K562 (cell line): Measurements from ENCODE around the gene FMNL1. TPM values are rescaled to one million over a fixed set of nuclear protein-coding genes. Genes with fewer than 3 reads are reported as not detected.

Experiments used
- ATAC-seq: fragments of 200-7000 bp; cut with Tn5 transposase; 3 replicates; pipeline ENCODE4 v1.9.1; 2020; ENCODE audit warnings: moderate library complexity
- BruUV-seq: library from RNA; stranded (reverse); fragments of 400-500 nt; replicated peaks from 2 replicates; lab custom pipeline; 2021; lab: Mats Ljungman, UMichigan
- CTCF ChIA-PET: fragments of 300-600 bp; formaldehyde crosslinking; extraction: SDS; loops from one replicate; lab custom pipeline; 2021; ENCODE audit warnings: low intra/inter-chr PET ratio; lab: Yijun Ruan, JAX
- POLR2A ChIA-PET: fragments of 300-600, 350-650 bp; sonication (Branson Sonifier 250); formaldehyde crosslinking; extraction: SDS; loops from one replicate; lab custom pipeline; 2021; ENCODE audit warnings: antibody characterized with exemption, inconsistent platforms; lab: Yijun Ruan, JAX
- DNase-seq, 4 experiments: peaks; one replicate each; pipeline versions ENCODE4 v3.0.0 to v3.0.0-alpha.2; 2011 to 2018; ENCODE audit warnings: low spot score in 3 of 4, mixed read lengths in 3 of 4; ENCODE audit errors: extremely low read depth in 1 of 4
- FAIRE-seq: peaks from 2 replicates; lab custom pipeline; 2011; peaks lifted over from hg19 to GRCh38; lab: Jason Lieb, UNC
- H2AFZ ChIP-seq: 2 replicates; pipeline ENCODE4 v1.6.0; 2011; ENCODE audit warnings: low read depth, low read length, control low read depth, inconsistent platforms
- H3K27ac ChIP-seq: fragments of 200-600 bp; 3 replicates; pipeline ENCODE4 v1.8.0; 2011; ENCODE audit warnings: low read depth, mild to moderate bottlenecking, control low read depth, inconsistent platforms, low read length, moderate library complexity, mixed read lengths; ENCODE audit errors: extremely low read depth
- H3K27me3 ChIP-seq, 2 experiments: fragments of 300-600 bp in 1 of 2; 2 replicates in 1 of 2; 3 replicates in 1 of 2; pipeline versions ENCODE4 v1.6.0 to v1.8.0; 2011; ENCODE audit warnings: inconsistent platforms in 2 of 2, low read length in 2 of 2, mild to moderate bottlenecking in 1 of 2, mixed read lengths in 1 of 2, moderate library complexity in 1 of 2; ENCODE audit not compliant: control insufficient read depth in 2 of 2, insufficient read depth in 2 of 2
- H3K36me3 ChIP-seq: fragments of 300-600 bp; 3 replicates; pipeline ENCODE4 v1.8.0; 2011; ENCODE audit warnings: mild to moderate bottlenecking, low read length, inconsistent platforms; ENCODE audit not compliant: control insufficient read depth, insufficient read depth
- H3K4me1 ChIP-seq, 2 experiments: fragments of 200-600 bp in 1 of 2; replicated peaks in 1 of 2; 2 replicates in 1 of 2; 3 replicates in 1 of 2; pipeline versions ENCODE4 v1.5.1 to v1.8.0; 2011; ENCODE audit warnings: inconsistent platforms in 2 of 2, low read length in 2 of 2, mild to moderate bottlenecking in 1 of 2, mixed read lengths in 1 of 2, moderate library complexity in 1 of 2; ENCODE audit not compliant: control insufficient read depth in 2 of 2, insufficient read depth in 2 of 2
- H3K4me2 ChIP-seq: 2 replicates; pipeline ENCODE4 v1.6.1; 2011; ENCODE audit warnings: low read length, control low read depth, inconsistent platforms, mixed read lengths; ENCODE audit not compliant: insufficient read depth
- H3K4me3 ChIP-seq: fragments of 200-600 bp; sonication (generic), shearing (Covaris generic); 2 replicates; pipeline ENCODE4 v1.5.1; 2016; ENCODE audit warnings: control low read depth, inconsistent platforms
- H3K79me2 ChIP-seq: fragments of 200-600 bp; 3 replicates; pipeline ENCODE4 v1.8.0; 2011; ENCODE audit warnings: low read length, inconsistent platforms; ENCODE audit not compliant: control insufficient read depth, insufficient read depth
- H3K9ac ChIP-seq, 2 experiments: 2 replicates each; pipeline versions ENCODE4 v1.6.0 to v1.6.1; 2011; ENCODE audit warnings: low read depth in 2 of 2, low read length in 2 of 2, control low read depth in 1 of 2, inconsistent platforms in 1 of 2, mild to moderate bottlenecking in 1 of 2, mixed read lengths in 1 of 2; ENCODE audit not compliant: insufficient read depth in 1 of 2
- H3K9me1 ChIP-seq: one replicate; pipeline ENCODE4 v1.6.0; 2011; ENCODE audit warnings: inconsistent platforms, mild to moderate bottlenecking, low read length, moderate library complexity; ENCODE audit not compliant: control insufficient read depth, insufficient read depth
- H3K9me3 ChIP-seq: replicated peaks from 2 replicates; pipeline ENCODE4 v1.5.1; 2011; ENCODE audit warnings: low read depth, low read length, inconsistent platforms; ENCODE audit not compliant: control insufficient read depth, insufficient read depth
- H4K20me1 ChIP-seq: replicated peaks from 2 replicates; pipeline ENCODE4 v1.6.1; 2011; ENCODE audit warnings: low read length, inconsistent platforms, mixed read lengths; ENCODE audit not compliant: control insufficient read depth, insufficient read depth
- DNMT1 ChIP-seq: fragments of 450-650 bp; IDR thresholded peaks from 2 replicates; pipeline ENCODE4 v1.6.1; 2016; ENCODE audit warnings: antibody characterized with exemption, mild to moderate bottlenecking
- KDM5B ChIP-seq: fragments of 200-600 bp; sonication (generic); IDR thresholded peaks from 2 replicates; pipeline ENCODE4 v1.6.1; 2012; ENCODE audit warnings: low read depth, mild to moderate bottlenecking, moderate library complexity, low read length, control low read depth, inconsistent platforms; ENCODE audit not compliant: insufficient replicate concordance
- SMAD4 ChIP-seq: fragments of 250-450 bp; sonication (Bioruptor Pico); conservative IDR thresholded peaks from 2 replicates; pipeline ENCODE4 v1.8.0; 2021; ENCODE audit warnings: inconsistent platforms, mild to moderate bottlenecking, moderate library complexity
- THRA ChIP-seq: fragments of 450-650 bp; IDR thresholded peaks from 2 replicates; pipeline ENCODE4 v1.6.1; 2017; ENCODE audit warnings: mild to moderate bottlenecking, moderate library complexity
- WGBS: fragments of 100-300 bp; shearing (Covaris generic); methylation state at CpG from one replicate; pipeline ENCODE4 v1.1.6; 2016; ENCODE audit warnings: low coverage, mixed read lengths; ENCODE audit not compliant: insufficient coverage; ENCODE audit errors: missing lambda C conversion rate; 5-methylcytosine and 5-hydroxymethylcytosine counted together
- in situ Hi-C: fragments of 300-500 bp; cut with MboI; formaldehyde crosslinking; loops from 4 replicates; pipeline ENCODE4 v1.15.0; 2018; ENCODE audit warnings: inconsistent platforms, mixed read lengths
- intact Hi-C: fragments of 100-400 bp; cut with micrococcal nuclease; formaldehyde crosslinking; loops from 2 replicates; pipeline ENCODE4 v1.14.2; 2022
- polyA plus RNA-seq, 8 experiments: library from polyadenylated mRNA; depleted of rRNA in 4 of 8; stranded (reverse) in 5 of 8; unstranded in 3 of 8; fragments of >200 nt; fragmentation: Nextera tagmentation in 2 of 8; fragmentation: Illumina TruSeq in 1 of 8; extraction: Ambion mirVana in 2 of 8; extraction: Trizol in 1 of 8; gene quantifications; 2 replicates each; pipeline versions ENCODE4 v1.2.1 to v1.2.3, GENCODE V29; 2011 to 2014; ENCODE audit warnings: inconsistent platforms in 1 of 8, missing spikeins in 1 of 8
- total RNA-seq, 7 experiments: library from RNA; depleted of rRNA in 6 of 7; stranded (reverse); fragments of >200 nt in 6 of 7; fragmentation: Illumina TruSeq in 2 of 7; extraction: Trizol in 2 of 7; gene quantifications; 2 replicates each; pipeline versions ENCODE4 v1.2.1 to v1.2.3, GENCODE V29; 2011 to 2021; ENCODE audit warnings: low replicate concordance in 1 of 7

Gene FMNL1
- total and polyA plus RNA-seq, 9 of the 15 experiments (the other 6 are each of a cell fraction or from before 2014, with no cell fraction given), result 0.70 to 36.6 (median 7.7) TPM

GRCh38 chr17:45286286-45286685 lies 64.6 kb downstream of the FMNL1 start:
- in situ Hi-C loops, result no loop called here
- H3K79me2 ChIP-seq, result no peaks in the 10 kb centered on the region
- POLR2A ChIA-PET, result interaction anchor here (1.1 to 2.7 kb wide), 2 partner anchors 8 to 11 kb away, joined by 3 to 13 read pairs; no protein-coding TSS in a partner anchor

More at GRCh38 chr17:45286286-45286685, 64.6 kb downstream of the FMNL1 start:
- H3K9ac ChIP-seq, result no peak overlapping the region
- H3K4me1 ChIP-seq, result peaks cover 0 to 7% of the 10 kb centered on the region in 2 experiments; a peak in 1 of 5 replicates
- intact Hi-C loops, result no loop called here
- TF ChIP-seq DNMT1 (no peak), KDM5B (no peak), THRA (no peak), SMAD4 (CRISPR knock-in tag) (no peak)
- no peak overlapping the region for H2AFZ ChIP-seq
- H3K36me3 ChIP-seq, result peaks cover 82% of the 10 kb centered on the region; the same call in 2 of the 3 replicates
- no peak overlapping the region for H3K4me2 ChIP-seq
- DNase-seq, result no peak
- FAIRE-seq, result no peak
- no peaks in the 10 kb centered on the region for H3K9me1 ChIP-seq
- no peaks in the 10 kb centered on the region for H3K27me3 ChIP-seq
- no peaks in the 10 kb centered on the region for H3K9me3 ChIP-seq
- H3K4me3 ChIP-seq, result no peak overlapping the region
- CTCF ChIA-PET, result no interaction called here
- ATAC-seq, result no peak
- no TSS peak for BruUV-seq
- H4K20me1 ChIP-seq, result peaks cover 3% of the 10 kb centered on the region
- 85% methylated on average over 5 of the region's 5 CpGs for WGBS
- no peak overlapping the region for H3K27ac ChIP-seq
